ENCODE data around the gene PFKM. TPM values are rescaled to one million over a fixed set of nuclear protein-coding genes. Genes with fewer than 3 reads are reported as not detected.

The PFKM gene
- 20.5 to 28.1 TPM (median 26.6 TPM) in 5 replicates for total RNA-seq (2022; extraction: Qiagen RNA extraction; ENCODE audit: low read depth)

DNA sequence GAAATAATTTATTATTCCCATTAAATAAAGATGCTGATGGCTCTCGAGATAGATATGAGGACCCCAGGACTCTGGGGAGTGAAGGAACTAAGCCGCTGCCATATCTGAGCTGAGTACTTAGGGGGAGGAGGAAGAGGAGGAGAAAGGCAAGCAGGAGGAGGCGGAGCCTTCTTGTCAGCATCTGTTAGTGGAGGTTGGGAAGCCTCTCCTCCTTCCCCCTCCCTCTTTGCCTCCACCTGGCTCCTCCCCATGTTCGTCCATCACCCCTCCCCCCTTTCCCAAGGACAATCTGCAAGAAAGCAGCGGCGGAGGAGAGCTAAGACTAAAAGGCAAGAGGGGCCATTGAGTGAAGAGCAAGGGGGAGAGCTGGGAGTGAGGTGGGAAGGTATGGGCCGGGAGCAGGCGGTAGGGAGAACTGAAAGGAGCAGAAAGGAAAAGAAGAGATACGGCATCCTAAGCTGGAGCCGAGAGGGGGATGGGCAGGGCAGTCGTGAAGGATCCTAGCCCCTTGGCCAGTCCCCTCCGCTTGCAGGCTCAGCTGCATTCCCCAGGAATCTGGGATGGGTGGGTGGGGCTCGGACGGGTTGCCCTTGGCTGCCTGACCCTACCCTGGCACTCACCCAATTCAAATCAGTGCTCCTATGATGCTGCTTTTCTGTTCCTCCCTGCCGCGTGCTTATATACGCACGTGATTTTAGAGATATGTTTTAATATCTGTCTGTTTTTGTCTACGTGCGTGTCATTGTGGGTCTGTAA is at the start of gene PFKM:
TSS of gene PFKM (plus strand) at position 287 of the 756 bp plus-strand sequence. CDS start 3,411 bp downstream, outside the sequence.

DNA sequence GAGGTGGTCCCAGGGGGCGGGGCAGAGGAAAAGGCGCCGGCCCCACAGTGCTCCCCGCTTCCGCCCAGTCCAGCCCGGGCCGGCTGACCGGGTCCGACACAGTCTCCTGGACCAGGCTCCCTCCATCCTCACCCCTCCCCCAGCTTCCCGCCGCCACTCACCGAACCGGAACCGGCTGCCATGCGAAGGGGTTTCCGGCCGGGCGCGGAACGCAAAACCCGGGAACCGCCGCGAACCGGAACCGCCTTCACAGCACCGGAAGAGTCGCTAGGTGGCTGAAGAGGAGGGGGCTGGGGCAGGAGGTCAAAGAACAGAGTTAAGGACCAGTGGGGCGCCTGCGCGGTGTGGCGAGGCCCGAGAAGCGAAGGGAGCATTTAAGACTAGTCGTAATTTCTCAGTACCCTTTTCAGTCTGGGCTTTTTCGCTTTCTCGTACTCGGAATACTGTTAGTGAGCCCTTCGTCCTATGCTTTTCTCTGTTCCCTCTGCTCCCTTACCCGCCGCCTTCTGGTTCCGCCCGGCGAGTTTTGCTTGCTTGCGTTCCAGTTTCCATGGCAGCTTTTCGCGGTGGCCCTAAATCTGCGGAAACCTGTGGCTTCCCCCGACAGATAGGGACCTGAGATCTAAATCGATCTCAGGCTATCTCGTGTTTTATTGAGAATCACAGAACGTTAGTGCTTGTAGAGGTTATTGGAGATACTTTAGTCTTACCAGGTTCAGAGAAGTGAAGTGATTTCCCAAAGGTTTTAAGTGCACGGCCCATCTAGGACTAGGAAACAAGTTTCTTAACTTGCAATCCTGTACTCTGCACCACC is 13.1 kb upstream of the PFKM start, which contains the start of gene SENP1:
TSS of gene SENP1 (minus strand) at position 213 of the 814 bp plus-strand sequence. CDS start 4,607 bp downstream, outside the sequence.

GRCh38 chr12:48157018-48157888 is 38.1 kb downstream of the PFKM start, which contains the start of gene ASB8:
TSS of gene ASB8 (minus strand) at chr12:48157515. CDS start at chr12:48153496, 4,019 bp downstream.

DNA sequence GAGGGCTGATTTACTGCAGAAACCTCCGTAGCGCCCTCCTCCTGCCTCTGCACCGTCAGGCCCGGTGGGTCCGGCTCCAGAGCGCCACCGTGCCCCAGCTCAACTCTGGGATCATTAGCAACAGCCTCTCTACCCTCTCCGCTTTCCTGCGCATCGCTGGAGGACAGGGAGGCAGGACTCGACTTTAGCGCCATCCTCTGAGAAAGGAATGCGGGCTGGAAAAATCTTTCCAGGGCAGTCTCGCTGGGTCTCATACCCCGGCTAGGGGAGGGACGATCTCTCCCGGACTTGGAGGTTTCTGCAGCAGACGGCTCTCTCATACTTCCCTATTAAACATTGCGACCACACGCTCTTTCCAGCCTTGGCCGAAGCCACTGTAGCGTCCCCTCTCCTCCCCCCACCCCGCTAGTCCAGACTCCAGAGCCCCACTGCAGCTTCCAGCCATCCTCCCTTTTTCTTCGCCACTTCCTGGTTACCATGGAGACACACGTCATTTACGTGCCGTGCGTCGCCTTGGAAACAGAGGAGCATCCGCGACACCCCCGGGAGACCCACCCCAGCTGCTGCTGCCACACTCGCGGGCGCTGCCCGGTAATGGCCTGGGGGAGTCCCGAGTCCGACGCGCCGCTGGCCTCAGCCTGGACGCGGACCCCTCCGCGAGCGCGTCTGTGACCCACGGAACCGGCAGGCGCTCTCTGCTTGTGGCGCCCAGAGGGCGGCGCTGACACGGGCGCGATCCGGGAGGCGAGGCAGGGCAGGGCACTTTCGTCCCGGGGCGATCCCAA is 64.1 kb downstream of the PFKM start, which contains the start of gene CCDC184:
TSS of gene CCDC184 (plus strand) at position 554 of the 785 bp plus-strand sequence. CDS start 479 bp downstream, outside the sequence.

Other genes starting within 250 kb of the PFKM start
- 2.5 to 3.2 TPM (median 2.8 TPM) in 5 replicates for gene VDR, start 214.4 kb upstream of the PFKM start, total RNA-seq (2022; extraction: Qiagen RNA extraction; ENCODE audit: low read depth)
- 115 to 150 TPM (median 123 TPM) in 5 replicates for gene TMEM106C, start 155.8 kb upstream of the PFKM start, total RNA-seq (2022; extraction: Qiagen RNA extraction; ENCODE audit: low read depth)
- gene COL2A1, start 114.9 kb upstream of the PFKM start, total RNA-seq (2022; extraction: Qiagen RNA extraction; ENCODE audit: low read depth) = 0.04 to 0.40 TPM in 2 of 5 replicates, not detected in the others
- 11.7 to 15.2 TPM (median 12.4 TPM) in 5 replicates for gene SENP1, start 13.3 kb upstream of the PFKM start, total RNA-seq (2022; extraction: Qiagen RNA extraction; ENCODE audit: low read depth)
- gene ASB8, start 38.2 kb downstream of the PFKM start, total RNA-seq (2022; extraction: Qiagen RNA extraction; ENCODE audit: low read depth) = 10.8 to 23.8 TPM (median 14.3 TPM) in 5 replicates
- gene CCDC184, start 64.3 kb downstream of the PFKM start, total RNA-seq (2022; extraction: Qiagen RNA extraction; ENCODE audit: low read depth) = 2.1 to 3.8 TPM (median 3.6 TPM) in 5 replicates
- not detected in 5 replicates for gene OR10AD1, start 83.9 kb downstream of the PFKM start, total RNA-seq (2022; extraction: Qiagen RNA extraction; ENCODE audit: low read depth)
- 5.4 to 7.2 TPM (median 6.4 TPM) in 5 replicates for gene ZNF641, start 231.6 kb downstream of the PFKM start, total RNA-seq (2022; extraction: Qiagen RNA extraction; ENCODE audit: low read depth)